GM19193 (cell line): ENCODE measurements around the gene NPFFR1.

Experiments used
- POLR2A ChIP-seq: IDR thresholded peaks from 4 replicates; pipeline ENCODE4 v1.6.1; 2011; ENCODE audit not compliant: insufficient read depth, insufficient read length; ENCODE audit errors: extremely low read depth

The NPFFR1 gene

DNA sequence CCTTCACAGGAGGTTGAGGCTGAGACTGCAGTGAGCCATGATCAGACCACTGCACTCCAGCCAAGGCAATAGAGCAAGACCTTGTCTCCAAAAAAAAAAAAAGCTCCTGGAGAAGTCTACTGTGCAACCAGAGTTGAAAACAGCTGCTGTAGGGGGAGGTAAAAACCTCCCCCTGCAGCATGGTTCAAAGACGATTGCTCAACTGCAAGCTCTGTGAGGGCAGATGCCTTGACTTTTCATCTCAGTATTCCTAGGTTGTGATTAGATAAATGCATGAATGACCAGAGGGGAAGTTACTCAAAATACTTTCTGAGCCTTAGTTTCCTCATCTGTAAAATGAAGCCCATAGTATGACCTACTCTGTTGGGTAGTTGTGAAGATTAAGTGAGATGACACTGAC, 25.6 kb downstream of the NPFFR1 start:
- TF ChIP-seq POLR2A: no peak

DNA sequence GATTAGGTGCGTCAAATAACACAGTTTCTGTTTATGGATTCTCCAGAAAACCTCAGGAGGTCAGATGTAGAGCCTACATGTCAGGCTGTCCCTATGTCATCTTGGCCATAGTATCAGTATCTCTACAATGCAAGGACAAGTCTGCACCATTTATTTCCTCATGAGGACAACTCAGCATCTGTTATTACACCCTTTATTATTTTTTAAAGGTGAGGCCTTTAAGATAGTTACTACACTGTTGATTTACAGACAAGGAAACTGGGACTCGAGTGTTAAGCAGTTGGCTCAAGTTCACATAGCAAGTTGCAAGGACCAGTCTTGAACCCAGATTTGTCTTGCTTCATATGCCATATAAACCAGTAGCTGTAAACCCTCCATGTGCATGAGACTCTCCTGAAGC, 27.3 kb downstream of the NPFFR1 start:
- TF ChIP-seq POLR2A: no peak

DNA sequence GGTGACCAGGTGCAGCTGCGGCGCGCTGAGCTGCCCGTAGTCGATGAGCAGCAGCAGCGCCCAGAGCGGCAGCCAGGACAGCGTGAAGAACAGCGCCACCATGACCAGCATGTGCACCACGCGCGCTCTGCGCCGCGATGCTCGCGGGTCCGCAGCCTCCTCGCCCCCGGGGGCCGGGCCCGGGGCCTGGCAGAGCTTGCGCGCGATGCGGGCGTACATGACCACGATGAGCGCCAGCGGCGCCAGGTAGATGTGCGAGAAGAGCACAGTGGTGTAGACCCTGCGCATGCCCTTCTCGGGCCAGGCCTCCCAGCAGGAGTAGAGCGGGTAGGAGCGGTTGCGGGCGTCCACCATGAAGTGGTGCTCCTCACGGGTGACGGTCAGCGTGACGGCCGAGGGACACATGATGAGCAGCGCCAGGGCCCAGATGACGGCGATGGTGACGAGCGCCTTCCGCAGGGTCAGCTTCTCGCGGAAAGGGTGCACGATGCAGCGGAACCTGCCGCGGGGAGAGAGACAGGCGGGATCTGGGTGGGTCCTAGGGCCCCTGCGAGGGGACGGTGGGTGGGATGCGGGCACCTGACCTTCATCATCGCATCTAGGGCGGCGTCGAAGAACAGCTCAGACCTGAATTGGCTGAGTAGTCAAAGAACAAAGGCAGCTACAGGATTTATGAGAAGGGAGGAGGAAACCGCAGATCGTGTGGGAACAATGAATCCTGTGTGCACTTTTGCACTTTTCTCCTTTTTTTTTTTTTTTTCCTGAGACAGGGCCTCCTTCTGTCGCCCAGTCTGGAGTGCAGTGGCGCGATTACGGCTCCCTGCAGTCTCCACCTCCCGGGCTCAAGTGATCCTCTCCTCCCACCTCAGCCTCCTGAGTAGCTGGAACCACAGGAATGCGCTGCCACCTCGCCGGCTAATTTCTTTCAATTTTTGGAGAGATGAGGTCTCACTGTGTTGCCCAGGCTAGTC, 28.2 kb downstream of the NPFFR1 start:
- TF ChIP-seq POLR2A: no peak

DNA sequence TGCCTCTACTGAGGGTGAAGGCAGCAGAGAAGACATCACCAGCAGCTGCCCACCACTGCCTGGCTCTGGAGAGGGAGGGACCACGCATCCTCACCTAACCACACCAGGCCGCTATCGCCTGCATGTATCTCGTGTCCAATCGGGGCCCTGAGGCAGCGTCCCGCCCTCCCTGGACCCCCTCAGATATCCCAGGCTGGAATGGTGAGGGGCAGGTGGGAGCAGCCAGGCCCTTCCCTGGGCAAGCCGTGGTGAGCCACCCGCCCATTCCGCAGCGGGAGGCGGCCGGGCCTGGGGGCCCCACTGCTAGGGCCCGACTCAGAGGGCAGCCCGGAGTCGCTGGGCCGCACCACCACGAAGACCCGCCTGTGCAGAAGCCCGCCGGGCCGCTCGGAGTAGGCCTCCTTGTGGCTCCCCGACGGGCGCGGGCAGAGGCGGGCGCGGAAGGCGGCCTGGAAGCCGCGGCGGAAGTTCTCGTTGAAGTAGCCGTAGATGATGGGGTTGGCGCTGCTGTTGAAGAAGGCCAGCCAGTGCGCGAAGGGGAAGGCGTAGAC, 29.0 kb downstream of the NPFFR1 start:
- no peak for TF ChIP-seq POLR2A

DNA sequence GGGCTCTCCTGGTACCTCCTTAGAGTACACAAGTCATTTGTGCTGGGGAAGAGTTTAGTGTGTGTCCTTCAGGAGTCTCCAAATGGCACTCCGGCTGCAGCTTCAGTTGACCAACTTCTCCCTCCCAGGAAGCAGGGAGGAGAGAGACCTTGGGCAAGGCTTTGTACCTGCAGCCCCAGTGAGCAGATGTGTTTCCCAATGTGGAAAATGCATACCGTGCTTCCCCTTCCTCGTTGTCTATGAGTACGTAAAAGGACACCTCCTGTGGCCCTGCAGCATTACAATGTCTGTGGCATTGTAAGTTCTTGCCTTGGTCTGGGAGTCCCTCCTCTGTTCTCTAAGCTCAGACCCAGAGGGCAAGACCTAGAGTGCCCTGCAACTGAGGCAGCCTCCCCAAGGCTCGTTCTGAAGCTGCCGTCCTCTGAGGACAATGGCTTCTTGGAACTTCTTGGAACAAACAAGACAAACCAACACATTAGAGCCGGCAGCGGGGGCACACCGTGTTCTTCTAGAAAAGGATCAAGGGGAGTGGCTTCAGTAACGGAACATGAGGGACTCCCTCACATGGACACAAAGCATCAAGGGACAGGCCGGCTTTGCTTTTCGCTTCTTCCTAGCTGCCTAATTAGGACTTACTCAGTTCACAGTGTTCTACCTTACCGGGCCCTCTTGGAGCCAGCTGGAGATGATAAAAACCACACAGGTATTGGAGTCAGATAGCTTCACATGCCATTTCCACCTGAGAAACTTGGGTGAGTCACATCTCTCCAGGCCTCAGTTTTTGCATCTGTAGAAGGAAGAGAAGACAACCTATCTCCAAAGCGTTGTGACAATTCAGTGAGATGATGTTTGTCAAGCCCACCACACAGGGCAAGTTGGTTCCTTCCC, 29.7 kb downstream of the NPFFR1 start:
- TF ChIP-seq POLR2A: no peak

DNA sequence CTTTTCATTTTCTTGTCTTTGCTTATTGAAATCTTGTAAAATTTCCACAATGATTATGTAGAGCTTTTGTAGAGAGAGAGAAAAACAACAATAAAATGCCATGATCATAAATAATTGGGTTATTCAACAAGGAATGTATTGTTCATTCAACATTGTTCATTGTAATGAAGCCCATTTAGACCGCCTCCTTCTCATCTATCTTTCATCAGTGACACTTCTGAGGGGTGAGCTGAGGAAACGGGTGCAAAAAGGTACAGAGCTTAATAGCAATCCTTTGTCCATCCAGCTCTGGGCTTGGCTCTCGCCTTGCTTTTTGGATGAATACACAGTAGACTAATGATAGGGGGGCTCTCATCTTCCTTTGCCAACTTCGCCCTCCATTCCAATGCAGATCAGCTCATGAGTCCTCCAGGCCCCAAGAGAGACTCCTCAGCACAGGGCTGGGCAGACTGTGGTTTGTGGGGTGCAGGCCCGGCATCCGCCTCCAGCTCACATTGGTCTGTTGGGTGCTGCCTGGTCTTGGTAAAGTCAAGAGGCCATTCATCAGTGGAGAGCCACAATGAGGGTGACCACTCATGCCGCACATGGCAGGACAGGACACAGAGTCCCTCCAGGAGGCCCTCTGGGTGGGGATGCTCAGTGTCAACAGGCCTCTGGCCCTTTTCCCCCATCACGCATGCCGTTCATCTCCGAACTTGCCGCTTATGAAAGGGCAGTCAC, 32.7 kb downstream of the NPFFR1 start:
- TF ChIP-seq POLR2A: no peak

DNA sequence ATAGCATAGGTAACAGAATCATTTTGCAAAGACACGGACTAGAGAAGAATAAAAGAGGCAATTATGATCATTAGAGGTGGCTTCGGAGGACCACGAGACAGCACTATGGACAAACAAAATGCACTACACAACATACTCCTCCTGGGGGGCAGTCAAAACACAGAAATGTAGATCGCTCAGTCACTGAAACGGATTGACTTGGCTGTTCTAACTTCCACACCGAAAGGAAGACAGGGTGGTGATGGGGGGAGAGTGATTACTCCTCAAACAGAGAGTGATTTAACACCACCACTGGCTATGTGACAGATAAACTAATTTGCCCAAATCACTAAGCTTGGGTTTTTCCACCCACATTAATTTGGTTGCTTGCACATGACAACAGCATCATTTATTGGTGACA, 36.4 kb downstream of the NPFFR1 start:
- no peak for TF ChIP-seq POLR2A

DNA sequence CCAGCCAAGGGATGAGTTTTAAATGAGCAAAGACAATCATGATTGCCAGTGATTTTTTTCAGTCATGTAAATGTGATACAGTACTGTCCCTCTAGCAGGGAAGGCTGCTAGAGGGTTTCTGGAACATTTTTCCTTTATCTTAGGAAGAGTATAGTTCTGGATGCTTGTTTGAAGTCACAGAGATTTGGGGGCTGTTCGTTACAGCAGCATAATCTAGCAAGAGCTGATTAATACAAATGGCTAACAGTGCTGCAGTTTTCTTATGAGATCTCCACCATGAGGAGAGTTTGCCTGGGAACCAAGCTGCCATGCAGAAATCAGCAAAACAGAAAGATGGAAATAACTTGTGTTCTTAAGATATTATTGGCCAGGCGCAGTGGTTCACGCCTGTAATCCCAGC, 42.7 kb downstream of the NPFFR1 start:
- TF ChIP-seq POLR2A: no peak

DNA sequence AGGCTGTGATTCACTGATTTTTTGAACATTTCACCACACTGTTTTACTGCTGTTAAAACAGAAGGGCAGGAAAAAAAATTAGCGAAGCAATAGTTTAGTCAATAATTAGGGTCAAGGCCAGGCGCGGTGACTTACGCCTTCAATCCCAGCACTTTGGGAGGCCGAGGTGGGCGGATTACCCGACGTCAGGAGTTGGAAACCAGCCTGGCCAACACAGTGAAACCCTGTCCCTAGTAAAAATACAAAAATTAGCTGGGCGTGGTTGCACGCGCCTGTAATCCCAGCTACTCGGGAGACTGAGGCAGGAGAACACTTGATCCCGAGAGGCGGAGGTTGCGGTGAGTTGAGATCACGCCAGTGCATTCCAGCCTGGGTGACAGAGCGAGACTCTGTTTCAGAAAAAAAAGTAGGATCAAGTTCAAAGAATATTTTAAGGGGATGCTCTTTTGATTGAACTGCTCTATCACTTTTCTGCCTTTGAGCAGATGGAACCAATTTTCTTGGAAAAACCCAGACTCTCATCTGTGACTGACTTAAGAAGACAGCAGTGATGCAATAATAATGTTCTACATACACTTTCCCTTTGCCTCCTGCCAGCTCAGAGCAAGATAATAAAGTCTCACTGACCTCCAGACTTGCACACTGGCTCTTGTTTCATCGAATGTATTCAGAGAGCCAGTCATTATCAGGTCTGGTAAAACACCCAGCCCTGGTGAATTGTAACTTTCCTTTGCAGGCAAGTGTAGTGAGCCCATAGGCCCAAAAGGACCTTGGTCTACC, 48.9 kb downstream of the NPFFR1 start:
- no peak for TF ChIP-seq POLR2A

DNA sequence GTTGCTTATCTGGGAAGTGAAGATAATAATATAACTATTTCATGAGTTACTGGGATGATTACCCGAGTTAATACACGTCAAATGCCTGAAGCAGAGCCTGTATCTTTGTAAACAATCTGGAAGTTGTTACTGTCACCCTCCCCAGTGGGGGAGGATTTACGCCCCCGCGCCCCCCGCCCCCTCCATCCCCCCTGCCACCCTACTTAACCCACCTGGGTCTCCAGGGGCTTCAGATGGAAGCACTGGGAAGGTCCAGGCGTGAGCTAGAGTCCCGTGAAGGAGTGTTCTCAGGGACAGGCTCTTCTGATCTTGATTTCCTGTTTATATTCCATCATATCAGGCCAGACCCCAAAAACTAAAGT, 49.9 kb downstream of the NPFFR1 start:
- TF ChIP-seq POLR2A: no peak

DNA sequence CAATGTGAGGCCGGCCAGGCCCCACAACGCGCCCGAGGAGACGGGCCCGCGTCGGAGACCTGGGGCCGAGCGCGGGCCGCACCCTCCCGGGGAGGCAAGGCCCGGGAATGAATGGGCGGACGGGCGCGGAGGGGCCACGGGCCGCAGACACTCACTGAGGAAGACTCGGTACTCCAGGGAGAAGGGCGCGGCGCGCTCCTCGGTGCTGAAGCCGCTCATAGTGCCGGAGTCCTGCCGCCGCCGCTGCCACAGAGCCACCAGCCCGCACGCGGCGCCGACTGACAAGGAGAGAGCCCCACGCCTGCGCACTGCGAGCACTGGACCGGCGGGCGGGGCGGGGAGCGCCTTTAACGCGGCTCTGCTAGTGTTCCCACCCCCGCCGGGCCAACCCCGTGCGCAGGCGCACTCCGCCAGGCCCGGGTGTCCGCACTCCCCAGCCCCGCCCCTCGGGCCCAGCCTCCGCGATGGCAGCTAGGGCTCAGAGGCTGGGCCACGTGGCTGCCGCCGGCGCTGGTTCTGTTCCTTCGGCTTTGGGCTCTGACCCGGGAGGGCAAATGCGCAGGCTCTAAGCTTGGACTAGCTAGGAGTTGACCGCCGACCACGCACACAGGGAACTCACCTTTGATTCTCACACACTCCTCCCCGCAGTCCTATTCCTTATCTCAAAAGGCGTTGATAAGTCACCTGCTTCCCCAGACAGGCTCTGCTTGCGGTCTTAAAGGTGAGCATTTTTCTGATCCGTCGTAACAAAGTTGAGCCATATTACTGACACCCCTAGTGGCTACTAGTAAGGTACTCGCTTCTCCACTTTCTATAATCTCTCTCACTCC, 50.5 kb downstream of the NPFFR1 start, which contains the start of gene PPA1:
TSS of gene PPA1 (minus strand) at position 321 of the 830 bp plus-strand sequence. CDS start at position 219, 102 bp downstream.
- TF ChIP-seq POLR2A: peak; percentile 89

DNA sequence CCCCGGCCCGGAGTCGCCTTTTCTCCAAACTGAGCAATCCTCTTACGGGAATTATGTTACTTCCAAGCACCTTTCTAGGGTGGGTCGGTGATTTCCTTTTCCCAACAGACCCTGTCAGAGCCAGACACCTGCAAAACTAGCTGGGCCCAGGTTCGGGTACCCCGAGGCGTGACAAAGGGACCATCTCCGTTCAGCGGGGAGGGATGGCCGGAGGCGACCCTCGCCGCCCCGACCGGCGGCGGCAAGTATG, 51.0 kb downstream of the NPFFR1 start:
- TF ChIP-seq POLR2A: no peak

DNA sequence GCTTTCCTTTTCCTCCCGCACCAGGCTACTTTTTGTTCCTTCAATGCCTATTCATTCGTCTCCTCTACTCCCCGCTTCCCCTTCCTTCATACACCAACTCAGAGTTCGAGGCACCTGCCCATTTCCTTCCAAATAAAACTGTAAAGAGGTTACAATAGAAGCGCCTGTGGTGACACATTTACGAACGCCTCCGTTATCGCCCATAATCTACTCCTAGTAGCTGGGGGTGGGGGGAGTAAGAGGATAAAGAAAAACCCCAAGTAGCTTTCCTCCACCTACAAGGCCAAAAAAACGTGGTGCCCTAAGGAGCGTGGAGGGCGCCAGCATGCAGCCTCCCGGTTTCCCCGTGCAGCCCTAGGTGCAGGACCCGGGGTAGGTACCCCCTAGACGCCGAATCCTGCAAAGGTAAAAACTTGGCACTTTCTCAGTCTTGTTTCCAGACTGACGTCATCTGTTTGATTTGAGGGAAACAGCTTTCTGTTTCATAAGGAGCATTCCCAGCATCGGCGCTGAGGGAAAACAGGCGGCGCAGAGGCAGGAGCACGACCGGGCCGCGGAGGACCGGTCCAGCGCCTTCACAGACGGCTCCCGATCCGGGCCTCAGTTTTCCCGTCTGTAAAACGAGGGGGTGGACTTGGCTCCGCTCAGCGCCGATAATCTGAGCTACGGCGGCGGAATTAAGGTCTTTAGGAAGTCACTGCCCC, 51.5 kb downstream of the NPFFR1 start:
- TF ChIP-seq POLR2A: no peak
